Measurements from ENCODE around the gene HSPH1.
"Not testable (repeated sequence)": the region's sequence is repeated elsewhere in the genome, so short reads cannot be mapped to it uniquely, and the experiment has no call there.

GRCh38 chr13:31177813-31178495, 16.2 kb upstream of the HSPH1 start:
- not testable (repeated sequence) for TF ChIP-seq RAD21 (conservative IDR thresholded peaks at IDR 0.05); CTCF (IDR thresholded peaks at IDR 0.05; ENCODE audit: poor library complexity, severe bottlenecking); EP300 (conservative IDR thresholded peaks at IDR 0.05; ENCODE audit: poor library complexity, severe bottlenecking); EZH2 (IDR thresholded peaks at IDR 0.05; ENCODE audit: borderline replicate concordance, insufficient read depth, low read length, poor library complexity, severe bottlenecking); TAF1 (IDR thresholded peaks at IDR 0.05; ENCODE audit: low read depth)

All from neural cell (in vitro differentiated cells).